Globus pallidus (tissue), 1 donor: ENCODE data around the gene YIPF1.
"Not testable (repeated sequence)": the region's sequence is repeated elsewhere in the genome, so short reads cannot be mapped to it uniquely, and the experiment has no call there.

Experiments
- DNase-seq: peaks from one replicate; pipeline ENCODE4 v3.0.0-alpha.2; 2015; ENCODE audit warnings: low spot score

The YIPF1 gene

GRCh38 chr1:53894644-53895043, 5.0 kb upstream of the YIPF1 start:
- DNase-seq: no peak

- DNase-seq: no peak
Observed at GRCh38 chr1:53893999-53894636, 4.5 kb upstream of the YIPF1 start, which contains the start of gene DIO1. DIO1 (plus strand) TSS chr1:53894187; CDS start chr1:53894211, 24 bp downstream.

- DNase-seq: peak; percentile 80
Observed at GRCh38 chr1:53892911-53893310, 3.3 kb upstream of the YIPF1 start.

- no peak for DNase-seq
Observed at GRCh38 chr1:53891678-53892077, 2.1 kb upstream of the YIPF1 start.

DNA sequence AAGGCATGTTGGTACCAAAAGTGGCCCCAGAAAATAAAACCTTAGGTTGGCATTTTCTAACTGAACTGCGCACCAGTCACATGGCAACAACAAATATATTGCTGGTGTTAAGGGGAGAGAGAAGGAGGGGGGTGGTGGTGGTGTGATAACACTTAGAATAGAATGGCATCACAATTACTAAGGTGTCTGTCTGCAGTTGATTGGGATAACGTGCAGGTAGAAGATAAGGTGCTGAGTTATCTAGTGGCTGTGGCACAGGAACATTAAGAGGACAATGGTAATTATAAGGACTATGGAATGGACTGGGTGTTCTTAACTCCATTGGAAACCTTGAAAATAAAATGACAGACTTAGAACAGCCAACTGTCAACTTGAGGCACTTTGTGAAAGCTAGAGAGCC, 1.4 kb upstream of the YIPF1 start:
- no peak for DNase-seq

GRCh38 chr1:53890522-53890941, 935 bp upstream of the YIPF1 start:
- DNase-seq: no peak

GRCh38 chr1:53888681-53889080, 916 bp downstream of the YIPF1 start:
- DNase-seq: no peak

DNA sequence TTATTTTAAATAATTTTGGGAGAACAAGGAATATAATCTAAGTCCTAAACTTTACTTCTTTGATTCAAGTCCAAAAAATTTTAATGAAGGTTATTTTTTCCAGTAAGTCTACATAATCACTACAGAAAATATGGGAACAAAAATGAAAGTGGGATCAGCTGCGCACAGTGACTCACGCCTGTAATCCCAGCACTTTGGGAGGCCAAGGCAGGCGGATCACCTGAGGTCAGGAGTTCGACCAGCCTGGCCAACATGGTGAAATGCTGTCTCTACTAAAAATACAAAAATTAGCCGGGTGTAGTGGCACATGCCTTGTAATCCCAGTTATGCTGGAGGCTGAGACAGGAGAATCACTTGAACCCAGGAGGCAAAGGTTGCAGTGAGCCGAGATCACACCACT, 6.0 kb downstream of the YIPF1 start:
- DNase-seq: not testable (repeated sequence)

- DNase-seq: not testable (repeated sequence)
Observed at GRCh38 chr1:53881853-53882252, 7.7 kb downstream of the YIPF1 start.

DNA sequence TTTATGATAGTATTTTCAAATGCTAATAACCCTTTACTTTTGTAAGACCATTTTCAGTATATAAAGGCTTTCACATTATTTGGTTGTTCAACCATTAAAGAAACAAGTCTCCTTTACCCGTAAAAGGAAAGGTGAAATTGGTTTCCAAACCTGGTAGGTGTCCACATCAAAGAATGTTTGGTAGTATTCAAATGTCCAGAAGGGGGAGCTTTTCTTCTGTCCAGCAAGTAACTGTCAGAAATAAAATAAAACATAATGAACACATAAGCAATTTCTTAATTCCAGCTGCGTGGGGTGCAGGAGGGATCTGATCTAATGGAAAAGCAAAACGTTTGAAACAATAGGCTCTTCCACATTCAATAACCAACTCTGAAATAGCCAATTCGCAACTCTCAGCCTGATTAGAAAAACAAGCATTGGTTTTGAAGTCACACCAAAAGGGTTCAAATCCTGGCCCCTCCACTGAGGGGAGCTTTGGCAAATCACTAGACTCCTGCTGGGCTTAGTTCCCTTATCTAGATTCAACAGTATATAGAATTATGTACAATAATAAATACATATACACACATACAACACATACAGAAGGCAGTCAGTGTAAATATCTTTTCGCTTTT, 11.0 kb downstream of the YIPF1 start:
- DNase-seq: no peak

GRCh38 chr1:53875150-53875549, 14.4 kb downstream of the YIPF1 start:
- not testable (repeated sequence) for DNase-seq

DNA sequence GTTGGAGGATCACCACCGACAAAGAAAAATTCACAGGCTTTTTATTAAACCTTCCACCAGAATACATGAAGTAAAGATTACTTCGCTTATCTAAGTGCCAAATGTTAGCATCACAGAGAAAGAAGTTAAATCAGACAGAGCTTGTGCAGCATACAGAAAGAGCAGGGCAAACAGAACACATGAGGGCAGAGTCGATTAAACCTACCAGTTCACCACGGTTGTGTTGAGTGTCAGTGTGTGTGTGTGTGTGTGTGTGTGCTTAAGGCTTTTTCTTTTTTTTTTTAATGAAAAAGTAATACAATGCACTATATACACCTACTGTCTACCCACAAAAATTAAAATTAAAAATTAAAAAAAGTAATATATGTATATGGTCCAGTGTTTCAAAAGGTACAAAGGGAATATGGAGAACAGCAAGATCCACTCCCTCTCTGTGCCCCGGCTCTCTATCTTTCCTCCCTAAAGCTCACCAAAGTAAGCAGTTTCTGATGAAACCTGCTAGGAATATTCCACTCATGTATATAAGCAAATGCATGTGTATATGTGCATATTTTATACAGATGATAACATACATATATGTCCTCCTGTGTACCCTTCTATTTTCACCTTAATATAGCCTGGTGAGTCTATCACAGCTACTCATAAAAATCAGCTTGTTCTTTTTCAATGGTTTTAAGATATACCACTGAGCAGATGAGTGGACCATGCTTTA, 17.7 kb downstream of the YIPF1 start:
- no peak for DNase-seq

DNA sequence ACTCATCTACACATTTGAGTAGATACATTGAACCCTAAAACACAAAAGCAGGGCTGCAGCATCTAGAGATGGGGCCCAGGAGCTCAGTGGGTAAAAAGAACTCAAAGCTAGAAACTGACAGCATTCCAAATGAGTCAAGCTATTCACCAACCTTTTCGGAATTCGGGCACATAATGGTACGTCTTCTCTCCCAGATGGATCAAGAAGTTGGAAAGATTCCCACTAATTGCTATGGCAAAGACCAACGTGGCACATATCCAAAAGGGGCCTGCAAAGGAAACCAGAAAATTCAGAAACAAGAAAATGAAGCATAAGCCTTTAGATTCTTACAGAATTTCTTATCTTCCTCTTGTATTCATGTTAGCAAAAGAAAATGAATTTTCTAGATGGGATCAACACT, 18.4 kb downstream of the YIPF1 start:
- no peak for DNase-seq

- DNase-seq: peak; percentile 64
Observed at GRCh38 chr1:53869454-53870117, 20.0 kb downstream of the YIPF1 start.

DNA sequence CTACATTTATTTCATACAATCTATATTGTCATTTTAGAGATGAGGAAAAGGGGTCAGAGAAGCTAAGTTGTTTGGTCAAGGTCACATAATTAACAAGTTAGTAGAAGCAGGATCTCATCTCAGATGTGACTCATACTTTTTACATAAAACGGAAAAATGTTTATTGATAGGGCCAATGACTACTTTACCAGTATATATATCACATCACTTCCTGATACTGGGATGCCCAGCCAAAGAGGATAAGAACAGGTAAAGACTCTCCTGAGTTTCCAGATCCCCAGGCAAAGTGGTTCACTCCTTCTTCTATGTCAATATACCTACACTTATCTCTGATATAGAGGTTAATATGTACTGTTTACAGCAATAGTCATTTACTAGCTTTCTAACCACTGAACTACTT, 21.0 kb downstream of the YIPF1 start:
- no peak for DNase-seq

GRCh38 chr1:53862507-53862906, 27.1 kb downstream of the YIPF1 start:
- DNase-seq: no peak

GRCh38 chr1:53860967-53861411, 28.6 kb downstream of the YIPF1 start:
- peak; percentile 53 for DNase-seq

DNA sequence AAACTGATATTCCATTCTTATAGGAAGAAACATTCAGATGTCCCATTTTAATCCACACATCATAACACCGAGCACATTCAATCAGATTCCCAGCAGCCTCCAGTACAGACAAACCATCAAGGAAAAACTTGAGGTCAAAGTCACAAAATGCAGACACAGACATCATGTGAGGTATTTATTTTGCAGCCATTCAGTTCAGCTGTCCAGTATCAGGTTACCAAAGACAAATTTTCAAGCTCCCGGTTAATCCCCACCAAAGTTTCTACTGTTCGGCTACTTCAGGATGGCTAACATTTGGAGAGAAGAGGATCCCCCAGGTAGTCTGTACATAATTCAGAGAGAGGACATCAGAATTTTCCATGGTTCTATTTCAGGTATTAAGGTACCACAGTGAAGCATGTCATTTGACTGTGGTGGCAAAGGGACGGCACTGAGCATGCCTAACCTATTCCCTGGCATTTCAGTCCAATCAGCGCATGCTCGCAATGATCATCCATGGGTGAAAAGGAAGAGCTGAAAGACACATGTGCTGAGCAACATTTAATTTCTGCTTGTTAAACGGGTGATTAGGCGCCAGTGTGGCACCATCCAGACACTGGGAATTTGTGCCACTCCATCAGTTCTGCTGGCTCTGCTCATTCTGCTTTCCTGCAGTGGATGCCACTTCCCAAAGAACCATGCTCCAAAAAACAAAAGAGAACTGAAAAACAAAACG, 37.9 kb downstream of the YIPF1 start:
- DNase-seq: no peak

DNA sequence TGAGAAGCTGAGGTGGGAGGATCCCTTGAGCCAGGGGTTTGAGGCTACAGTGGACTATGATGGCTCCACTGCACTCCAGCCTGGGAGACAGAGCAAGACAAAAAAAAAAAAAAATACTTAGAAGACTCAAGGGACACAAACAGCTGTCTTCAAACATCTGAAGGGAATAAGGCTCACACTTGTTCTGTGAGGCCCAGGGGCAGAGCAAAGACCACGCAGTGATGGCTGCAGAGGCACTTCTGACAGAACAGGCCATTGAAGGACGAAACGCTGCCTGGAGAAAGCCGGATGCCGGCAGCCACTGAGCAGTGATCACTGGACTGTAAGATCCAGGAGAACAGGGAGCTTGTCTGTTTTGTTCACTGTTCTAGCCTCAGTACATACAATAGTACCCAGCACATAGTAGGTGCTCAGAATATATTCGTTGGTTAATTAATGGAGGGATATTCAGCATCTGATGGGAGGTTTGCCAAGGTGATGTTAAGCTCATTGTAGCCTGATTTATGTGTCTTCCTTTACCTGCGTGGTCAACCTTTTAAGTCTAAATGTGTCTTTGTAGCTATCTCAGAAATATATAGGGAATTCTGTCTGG, 39.4 kb downstream of the YIPF1 start:
- no peak for DNase-seq

GRCh38 chr1:53847980-53848379, 41.6 kb downstream of the YIPF1 start:
- no peak for DNase-seq

DNA sequence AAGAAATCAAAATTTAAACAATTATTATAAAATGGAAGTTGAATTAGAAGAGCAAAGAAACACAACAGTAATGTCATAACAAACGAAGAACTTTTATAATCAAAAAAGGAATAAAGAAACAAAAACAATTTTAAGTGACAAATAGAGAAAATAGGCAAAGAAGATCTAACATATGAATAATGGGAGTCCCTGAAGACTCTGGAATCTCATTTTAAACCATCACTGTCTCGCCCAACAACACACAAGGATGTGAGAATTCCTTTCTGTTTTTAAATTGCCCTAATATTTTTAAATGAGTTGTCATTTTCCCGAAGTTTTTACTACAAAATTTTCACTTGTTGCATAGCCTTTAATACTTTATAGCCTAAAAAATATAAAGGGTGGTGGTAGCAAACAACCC, 47.2 kb downstream of the YIPF1 start:
- DNase-seq: no peak

- DNase-seq: no peak
Observed at GRCh38 chr1:53838654-53838974, 51.0 kb downstream of the YIPF1 start.
